Measurements from ENCODE around the gene CEP76. TPM values are rescaled to one million over a fixed set of nuclear protein-coding genes. Genes with fewer than 3 reads are reported as not detected.
A peak's percentile ranks its signal among the peaks of the same experiment; 100 is the strongest.

The CEP76 gene
- total RNA-seq, 2 experiments from 2014 or later: 8.0 to 8.7 TPM

DNA sequence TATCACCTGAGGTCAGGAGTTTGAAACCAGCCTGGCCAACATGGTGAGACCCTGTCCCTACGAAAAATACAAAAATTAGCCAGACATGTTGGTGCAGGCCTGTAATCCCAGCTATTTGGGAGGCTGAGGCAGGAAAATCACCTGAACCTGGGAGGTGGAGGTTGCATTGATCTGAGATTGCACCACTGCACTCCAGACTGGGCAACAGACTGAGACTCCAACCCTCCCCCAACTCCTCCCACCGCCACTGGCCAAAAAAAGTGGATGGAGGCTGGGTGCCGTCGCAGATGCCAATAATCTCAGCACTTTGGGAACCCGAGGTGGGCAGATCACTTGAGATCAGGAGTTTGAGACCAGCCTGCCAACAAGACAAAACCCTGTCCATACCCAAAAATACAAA lies 34.5 kb downstream of the CEP76 start:
- TF ChIP-seq, protein P1, sequence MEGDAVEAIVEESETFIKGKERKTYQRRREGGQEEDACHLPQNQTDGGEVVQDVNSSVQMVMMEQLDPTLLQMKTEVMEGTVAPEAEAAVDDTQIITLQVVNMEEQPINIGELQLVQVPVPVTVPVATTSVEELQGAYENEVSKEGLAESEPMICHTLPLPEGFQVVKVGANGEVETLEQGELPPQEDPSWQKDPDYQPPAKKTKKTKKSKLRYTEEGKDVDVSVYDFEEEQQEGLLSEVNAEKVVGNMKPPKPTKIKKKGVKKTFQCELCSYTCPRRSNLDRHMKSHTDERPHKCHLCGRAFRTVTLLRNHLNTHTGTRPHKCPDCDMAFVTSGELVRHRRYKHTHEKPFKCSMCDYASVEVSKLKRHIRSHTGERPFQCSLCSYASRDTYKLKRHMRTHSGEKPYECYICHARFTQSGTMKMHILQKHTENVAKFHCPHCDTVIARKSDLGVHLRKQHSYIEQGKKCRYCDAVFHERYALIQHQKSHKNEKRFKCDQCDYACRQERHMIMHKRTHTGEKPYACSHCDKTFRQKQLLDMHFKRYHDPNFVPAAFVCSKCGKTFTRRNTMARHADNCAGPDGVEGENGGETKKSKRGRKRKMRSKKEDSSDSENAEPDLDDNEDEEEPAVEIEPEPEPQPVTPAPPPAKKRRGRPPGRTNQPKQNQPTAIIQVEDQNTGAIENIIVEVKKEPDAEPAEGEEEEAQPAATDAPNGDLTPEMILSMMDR (IDR thresholded peaks at IDR 0.05): no peak
- DNase-seq (no peak), ATAC-seq (ENCODE audit: poor library complexity) (no peak)
- no peaks in the 10 kb centered on the region for H3K9me3 ChIP-seq (ENCODE audit: control insufficient read depth in 1 of 2, insufficient read depth in 1 of 2, low read length in 2 of 2)
- Mint-ChIP-seq H3K27me3 (no peaks in the 10 kb centered on the region), H3K4me1 (ENCODE audit: low read depth) (no peaks in the 10 kb centered on the region), H3K36me3 (ENCODE audit: low read depth) (peaks cover 15% of the 10 kb centered on the region), H3K4me3 (no peak overlapping the region), H3K9me3 (no peaks in the 10 kb centered on the region), H3K27ac (no peak overlapping the region)
- H3K27me3 ChIP-seq (ENCODE audit: control insufficient read depth in 1 of 2, insufficient read depth in 2 of 2, low read length in 2 of 2): no peaks in the 10 kb centered on the region
- no peak overlapping the region for H3K27ac ChIP-seq (ENCODE audit: low read depth in 1 of 2, low read length in 2 of 2)
- H3K4me1 ChIP-seq (ENCODE audit: insufficient read depth, low read length): no peaks in the 10 kb centered on the region
- H3K36me3 ChIP-seq (ENCODE audit: insufficient read depth, low read length): peaks cover 5% of the 10 kb centered on the region
- ChIA-PET CTCF (no interaction called here), POLR2A (no interaction called here)
- H3K4me3 ChIP-seq (ENCODE audit: low read length): no peak overlapping the region
- intact Hi-C loops (cut with DNase I, micrococcal nuclease): no loop called here

DNA sequence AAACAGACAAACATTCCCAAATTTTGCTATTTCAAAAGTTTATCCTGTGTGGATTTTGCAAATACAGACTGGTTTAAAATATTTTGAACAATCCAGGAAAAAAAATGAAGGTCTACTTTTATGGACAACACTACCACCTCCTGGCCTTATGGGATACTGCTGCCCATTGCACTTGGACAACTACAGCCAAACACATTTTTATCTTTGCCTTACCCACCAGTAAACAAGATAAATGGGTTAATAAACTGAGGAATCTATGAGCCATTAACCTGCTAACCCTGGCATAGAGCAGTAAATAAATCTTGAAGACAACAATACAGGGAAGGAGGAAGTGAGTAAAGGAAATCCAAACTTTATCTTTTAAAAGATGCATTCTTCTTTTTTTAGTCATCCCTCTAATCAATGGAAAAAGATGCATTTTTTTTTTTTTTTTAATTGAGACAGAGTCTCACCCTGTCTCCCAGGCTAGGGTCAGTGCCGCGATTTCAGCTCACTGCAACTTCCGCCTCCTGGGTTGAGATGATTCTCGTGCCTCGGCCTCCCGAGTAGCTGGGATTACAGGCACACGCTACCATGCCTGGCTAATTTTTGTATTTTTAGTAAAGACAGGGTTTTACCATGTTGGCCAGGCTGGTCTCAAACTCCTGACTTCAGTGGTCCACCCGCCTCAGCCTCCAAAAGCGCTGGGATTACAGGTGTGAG lies 42.5 kb downstream of the CEP76 start:
- peak; percentile 56 for ATAC-seq (ENCODE audit: poor library complexity)
- peaks cover 12% of the 10 kb centered on the region for H3K4me1 Mint-ChIP-seq (ENCODE audit: low read depth)
- POLR2A ChIA-PET: no interaction called here
- intact Hi-C loops (cut with DNase I, micrococcal nuclease): loop anchor here (1.0 to 5.0 kb wide), 6 partner anchors 43 to 721 kb away; partner anchors contain the start of genes AFG3L2 (in 1 of the 2), CEP76 (in 1 of the 2) and PSMG2 (in 1 of the 2)
- no peaks in the 10 kb centered on the region for H3K36me3 ChIP-seq (ENCODE audit: insufficient read depth, low read length)
- peaks cover 2% of the 10 kb centered on the region for H3K36me3 Mint-ChIP-seq (ENCODE audit: low read depth)
- H3K27me3 ChIP-seq (ENCODE audit: control insufficient read depth in 1 of 2, insufficient read depth in 2 of 2, low read length in 2 of 2): no peaks in the 10 kb centered on the region
- peak in 8 of 14 experiments; percentile 7 to 70 (median 40) for DNase-seq
- peak overlapping the region; percentile 81 for H3K4me3 Mint-ChIP-seq
- no peak overlapping the region for H3K27ac Mint-ChIP-seq
- H3K27ac ChIP-seq (ENCODE audit: low read depth in 1 of 2, low read length in 2 of 2): no peak overlapping the region
- no peaks in the 10 kb centered on the region for H3K9me3 ChIP-seq (ENCODE audit: control insufficient read depth in 1 of 2, insufficient read depth in 1 of 2, low read length in 2 of 2)
- H3K4me1 ChIP-seq (ENCODE audit: insufficient read depth, low read length): peaks cover 10% of the 10 kb centered on the region
- peaks cover 10% of the 10 kb centered on the region for H3K27me3 Mint-ChIP-seq
- H3K4me3 ChIP-seq (ENCODE audit: low read length): no peak overlapping the region
- no peaks in the 10 kb centered on the region for H3K9me3 Mint-ChIP-seq
- TF ChIP-seq, protein P1 (IDR thresholded peaks at IDR 0.05): peak; percentile 73
- CTCF ChIA-PET: no interaction called here

DNA sequence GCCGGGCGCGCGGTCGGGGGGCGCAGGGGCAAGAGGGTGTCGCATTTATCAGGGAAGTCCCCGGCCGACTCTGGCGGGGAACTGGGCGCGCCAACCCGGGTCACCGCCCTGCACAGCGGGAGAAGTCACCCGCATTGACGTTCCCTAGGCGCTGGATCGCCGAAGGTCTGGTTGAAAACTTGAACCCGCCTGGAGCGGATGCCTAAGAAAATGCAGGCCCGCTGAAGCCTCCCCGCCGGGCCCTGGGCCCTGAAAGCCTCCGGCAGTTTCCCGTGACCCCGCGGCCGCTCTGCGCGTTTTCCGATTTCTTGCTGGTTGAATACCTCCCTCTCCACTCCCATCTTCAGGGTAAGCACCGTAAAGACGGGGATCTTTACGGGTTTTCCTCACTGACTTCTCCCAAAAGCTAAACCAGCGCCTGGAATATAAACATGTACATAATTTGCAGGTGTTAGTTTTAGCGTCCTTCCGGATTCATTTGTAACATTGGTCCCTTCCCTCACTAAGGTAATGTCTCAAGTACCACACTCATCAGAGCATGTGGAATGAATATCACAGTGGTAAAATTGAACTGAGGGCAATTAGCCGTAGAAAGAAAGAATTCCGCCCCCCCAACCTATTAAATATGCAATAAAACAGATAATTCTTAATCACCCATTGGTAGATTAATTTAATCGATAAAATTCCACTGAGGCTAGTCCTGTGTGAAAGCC lies 43.9 kb downstream of the CEP76 start:
- Histone ChIP-seq H3K4me3 (ENCODE audit: low read length) (peak overlapping the region; percentile 45), H3K27ac (ENCODE audit: low read depth in 1 of 2, low read length in 2 of 2) (no peak overlapping the region), H3K27me3 (ENCODE audit: control insufficient read depth in 1 of 2, insufficient read depth in 2 of 2, low read length in 2 of 2) (no peaks in the 10 kb centered on the region), H3K36me3 (ENCODE audit: insufficient read depth, low read length) (no peaks in the 10 kb centered on the region), H3K9me3 (ENCODE audit: control insufficient read depth in 1 of 2, insufficient read depth in 1 of 2, low read length in 2 of 2) (no peaks in the 10 kb centered on the region), H3K4me1 (ENCODE audit: insufficient read depth, low read length) (peaks cover 10% of the 10 kb centered on the region)
- H3K4me3 Mint-ChIP-seq: peak overlapping the region; percentile 93
- DNase-seq: peak in 8 of 14 experiments; percentile 0 to 60 (median 29)
- TF ChIP-seq, protein P1 (IDR thresholded peaks at IDR 0.05): no peak
- H3K27ac Mint-ChIP-seq: peak overlapping the region; percentile 34
- intact Hi-C loops (cut with DNase I, micrococcal nuclease): loop anchor here (1.0 to 5.0 kb wide), 5 partner anchors 267 to 720 kb away; partner anchors contain the start of gene AFG3L2 (in 1 of the 2)
- ATAC-seq (ENCODE audit: poor library complexity): peak; percentile 22
- peaks cover 11% of the 10 kb centered on the region for H3K27me3 Mint-ChIP-seq
- no peaks in the 10 kb centered on the region for H3K9me3 Mint-ChIP-seq
- no peaks in the 10 kb centered on the region for H3K36me3 Mint-ChIP-seq (ENCODE audit: low read depth)
- ChIA-PET POLR2A (interaction anchor here (1.0 kb wide), 1 partner anchor 44 kb away, joined by 3 read pairs; the partner anchor contains the start of genes CEP76 and PSMG2), CTCF (interaction anchor here (0.8 to 1.0 kb wide), 2 partner anchors 281 to 330 kb away, joined by 3 read pairs; partner anchors contain the start of gene AFG3L2)
- H3K4me1 Mint-ChIP-seq (ENCODE audit: low read depth): peaks cover 12% of the 10 kb centered on the region

Measured in CD4-positive, alpha-beta T cell (primary cell).